HCT116 (cell line): ENCODE data around the gene S100A3. TPM values are rescaled to one million over a fixed set of nuclear protein-coding genes. Genes with fewer than 3 reads are reported as not detected.
"Not testable (repeated sequence)": the region's sequence is repeated elsewhere in the genome, so short reads cannot be mapped to it uniquely, and the experiment has no call there.

Source experiments
- ATAC-seq: fragments of 200-7000 bp; cut with Tn5 transposase; 2 replicates; pipeline ENCODE4 v1.9.1; 2020; ENCODE audit warnings: mild to moderate bottlenecking, moderate library complexity
- BruUV-seq: library from RNA; stranded (reverse); fragments of 400-500 nt; replicated peaks from 2 replicates; lab custom pipeline; 2021; lab: Mats Ljungman, UMichigan
- CTCF ChIA-PET: fragments of 300-600 bp; sonication (Branson Sonifier 250); formaldehyde crosslinking; loops from one replicate; lab custom pipeline; 2021; ENCODE audit warnings: antibody characterized with exemption; lab: Charles Lee
- POLR2A ChIA-PET: fragments of 300-600, 350-600 bp; sonication (Branson Sonifier 250); formaldehyde crosslinking; loops from one replicate; lab custom pipeline; 2021; ENCODE audit warnings: antibody characterized with exemption; lab: Charles Lee
- RAD21 ChIA-PET, 2 experiments: fragments of 300-600 bp; sonication (Branson Sonifier 250); formaldehyde crosslinking; loops; one replicate each; lab custom pipeline; 2023; ENCODE audit warnings: low total read pairs in 2 of 2; ENCODE audit not compliant: uncharacterized antibody in 2 of 2, unreplicated experiment in 2 of 2, low non-redundant PET in 1 of 2; lab: Charles Lee
- DNase-seq: peaks from one replicate; pipeline ENCODE4 v3.0.0-alpha.2; 2010; ENCODE audit warnings: low read depth, low spot score
- H2AFZ ChIP-seq: fragments of 200-600 bp; shearing (Covaris generic), sonication (generic); 2 replicates; pipeline ENCODE4 v1.6.1; 2017; ENCODE audit warnings: low read depth, mixed run types, mixed read lengths, antibody characterized with exemption, low read length; ENCODE audit not compliant: poor library complexity, severe bottlenecking
- H3K27ac ChIP-seq: 2 replicates; pipeline ENCODE4 v1.5.1; 2012; ENCODE audit warnings: low read depth, low read length
- H3K27me3 ChIP-seq: fragments of 200-600 bp; sonication (generic); 2 replicates; pipeline ENCODE4 v1.6.1; 2016; ENCODE audit warnings: mixed run types, low read length, mixed read lengths; ENCODE audit not compliant: insufficient read depth
- H3K36me3 ChIP-seq, 2 experiments: fragments of 200-500 bp in 1 of 2; fragments of 200-600 bp in 1 of 2; sonication (Bioruptor generic) in 1 of 2; sonication (generic) in 1 of 2; 2 replicates each; pipeline versions ENCODE4 v1.5.1 to v1.6.1; 2014 to 2016; ENCODE audit warnings: low read length in 2 of 2, inconsistent platforms in 1 of 2, mixed read lengths in 1 of 2, mixed run types in 1 of 2; ENCODE audit not compliant: insufficient read depth in 2 of 2, control insufficient read depth in 1 of 2
- H3K4me1 ChIP-seq, 2 experiments: fragments of 200-600 bp in 1 of 2; sonication (generic) in 1 of 2; 2 replicates each; pipeline versions ENCODE4 v1.5.1 to v1.6.1; 2012 to 2017; ENCODE audit warnings: low read length in 2 of 2, inconsistent platforms in 1 of 2, mild to moderate bottlenecking in 1 of 2, mixed read lengths in 1 of 2, mixed run types in 1 of 2, moderate library complexity in 1 of 2; ENCODE audit not compliant: insufficient read depth in 2 of 2, control insufficient read depth in 1 of 2
- H3K4me2 ChIP-seq: fragments of 200-600 bp; sonication (generic); 2 replicates; pipeline ENCODE4 v1.6.1; 2017; ENCODE audit warnings: mixed run types, low read length, mixed read lengths
- H3K4me3 ChIP-seq, 2 experiments: fragments of 200-600 bp in 1 of 2; sonication (generic) in 1 of 2; replicated peaks in 1 of 2; 2 replicates each; pipeline ENCODE4 v1.5.1; 2011 to 2016; ENCODE audit warnings: low read length in 2 of 2, control low read depth in 1 of 2, low read depth in 1 of 2, mild to moderate bottlenecking in 1 of 2, mixed read lengths in 1 of 2, mixed run types in 1 of 2
- H3K79me2 ChIP-seq: fragments of 200-600 bp; sonication (generic); 2 replicates; pipeline ENCODE4 v1.6.1; 2017; ENCODE audit warnings: mild to moderate bottlenecking, mixed run types, low read length, moderate library complexity, mixed read lengths; ENCODE audit not compliant: insufficient read depth
- H3K9ac ChIP-seq: fragments of 200-600 bp; sonication (generic); 2 replicates; pipeline ENCODE4 v1.6.1; 2016; ENCODE audit warnings: low read length, mixed read lengths
- H3K9me2 ChIP-seq: fragments of 200-600 bp; sonication (generic), shearing (Covaris generic); 2 replicates; pipeline ENCODE4 v1.6.1; 2017; ENCODE audit warnings: mixed run types, mild to moderate bottlenecking, moderate library complexity; ENCODE audit not compliant: insufficient read depth
- H3K9me3 ChIP-seq, 2 experiments: fragments of 200-500 bp in 1 of 2; fragments of 200-600 bp in 1 of 2; sonication (Bioruptor generic) in 1 of 2; sonication (generic) in 1 of 2; 2 replicates each; pipeline ENCODE4 v1.6.1; 2014 to 2017; ENCODE audit warnings: low read length in 2 of 2, mixed read lengths in 2 of 2, inconsistent platforms in 1 of 2, low read depth in 1 of 2, mild to moderate bottlenecking in 1 of 2, mixed run types in 1 of 2, moderate library complexity in 1 of 2; ENCODE audit not compliant: control insufficient read depth in 1 of 2, insufficient read depth in 1 of 2
- H4K20me1 ChIP-seq: fragments of 200-600 bp; sonication (generic), shearing (Covaris generic); 2 replicates; pipeline ENCODE4 v1.6.1; 2017; ENCODE audit warnings: mixed run types, mild to moderate bottlenecking, moderate library complexity; ENCODE audit not compliant: insufficient read depth
- CEBPB ChIP-seq: IDR thresholded peaks from 2 replicates; pipeline ENCODE4 v1.6.1; 2012; ENCODE audit warnings: low read depth
- ELF1 ChIP-seq: IDR thresholded peaks from 2 replicates; pipeline ENCODE4 v1.6.1; 2012; ENCODE audit warnings: low read depth, borderline replicate concordance
- EZH2 ChIP-seq: fragments of 200-600 bp; sonication (generic); IDR thresholded peaks from 2 replicates; pipeline ENCODE4 v1.6.1; 2017; ENCODE audit warnings: antibody characterized with exemption, mixed run types
- EZH2phosphoT487 ChIP-seq: fragments of 200-600 bp; IDR thresholded peaks from 2 replicates; pipeline ENCODE4 v1.6.1; 2018; ENCODE audit warnings: antibody characterized with exemption, borderline replicate concordance
- FOSL1 ChIP-seq: IDR thresholded peaks from 2 replicates; pipeline ENCODE4 v1.6.1; 2012; ENCODE audit warnings: low read depth
- MAX ChIP-seq: IDR thresholded peaks from 2 replicates; pipeline ENCODE4 v1.6.1; 2012
- POLR2A ChIP-seq: IDR thresholded peaks from 2 replicates; pipeline ENCODE4 v1.7.0; 2011; ENCODE audit warnings: borderline replicate concordance; ENCODE audit not compliant: insufficient read depth, insufficient read length; ENCODE audit errors: extremely low read depth
- POLR2AphosphoS5 ChIP-seq: IDR thresholded peaks from 2 replicates; pipeline ENCODE4 v1.6.1; 2011; ENCODE audit warnings: mild to moderate bottlenecking, low read depth, low read length, moderate library complexity
- REST ChIP-seq: IDR thresholded peaks from 2 replicates; pipeline ENCODE4 v1.6.1; 2012; ENCODE audit warnings: low read depth
- SIN3A ChIP-seq: IDR thresholded peaks from 2 replicates; pipeline ENCODE4 v1.6.1; 2012; ENCODE audit warnings: low read depth
- SP1 ChIP-seq: IDR thresholded peaks from 2 replicates; pipeline ENCODE4 v1.6.1; 2012; ENCODE audit warnings: low read depth
- SRF ChIP-seq: IDR thresholded peaks from 2 replicates; pipeline ENCODE4 v1.6.1; 2012; ENCODE audit warnings: low read depth
- TCF7L2 ChIP-seq: IDR thresholded peaks from 2 replicates; pipeline ENCODE4 v1.7.0; 2011; ENCODE audit warnings: borderline replicate concordance, inconsistent platforms; ENCODE audit not compliant: insufficient read depth, insufficient read length; ENCODE audit errors: extremely low read depth
- YY1 ChIP-seq: IDR thresholded peaks from 2 replicates; pipeline ENCODE4 v1.6.1; 2011; ENCODE audit warnings: low read length, low read depth, moderate library complexity, mild to moderate bottlenecking; ENCODE audit not compliant: insufficient replicate concordance; ENCODE audit errors: extremely low read depth
- ZFX ChIP-seq: fragments of 450-650 bp; IDR thresholded peaks from 2 replicates; pipeline ENCODE4 v1.6.1; 2017
- intact Hi-C: fragments of 100-400 bp; cut with micrococcal nuclease; formaldehyde crosslinking; loops from 2 replicates; pipeline ENCODE4 v1.10.0; 2022
- total RNA-seq: library from RNA; stranded (reverse); gene quantifications from one replicate; pipeline ENCODE4 v1.2.1, GENCODE V29; 2021; ENCODE audit not compliant: unreplicated experiment

Gene S100A3
- total RNA-seq, 1 experiment from 2014 or later, result 4.2 TPM

- H3K9me3 ChIP-seq, result no peaks in the 10 kb centered on the region
- CTCF ChIA-PET, result no interaction called here
- no peak overlapping the region for H3K4me3 ChIP-seq
- no peak overlapping the region for H3K27ac ChIP-seq
- H3K79me2 ChIP-seq, result no peaks in the 10 kb centered on the region
- RAD21 ChIA-PET, result no interaction called here
- no peak overlapping the region for H2AFZ ChIP-seq
- no peak overlapping the region for H3K9ac ChIP-seq
- TF ChIP-seq POLR2A (no peak), POLR2AphosphoS5 (no peak), REST (no peak), ELF1 (no peak), ZFX (no peak), SP1 (no peak), YY1 (no peak), FOSL1 (no peak), MAX (no peak), SIN3A (no peak), CEBPB (no peak), TCF7L2 (no peak), EZH2phosphoT487 (no peak), EZH2 (no peak), SRF (no peak)
- DNase-seq, result no peak
- H3K9me2 ChIP-seq, result no peaks in the 10 kb centered on the region
- no peaks in the 10 kb centered on the region for H3K36me3 ChIP-seq
- ATAC-seq, result no peak
- intact Hi-C loops, result no loop called here
- no TSS peak for BruUV-seq
- no peak overlapping the region for H3K4me2 ChIP-seq
- POLR2A ChIA-PET, result interaction anchor here (0.8 to 1.1 kb wide), 3 partner anchors 11 to 39 kb away, joined by 3 read pairs; partner anchors contain the start of gene S100A13
- no peaks in the 10 kb centered on the region for H4K20me1 ChIP-seq
- H3K4me1 ChIP-seq, result peaks cover 0 to 6% of the 10 kb centered on the region in 2 experiments; a peak in 2 of 4 replicates
- no peaks in the 10 kb centered on the region for H3K27me3 ChIP-seq
Observed at GRCh38 chr1:153588482-153588881, 39.4 kb upstream of the S100A3 start.

DNA sequence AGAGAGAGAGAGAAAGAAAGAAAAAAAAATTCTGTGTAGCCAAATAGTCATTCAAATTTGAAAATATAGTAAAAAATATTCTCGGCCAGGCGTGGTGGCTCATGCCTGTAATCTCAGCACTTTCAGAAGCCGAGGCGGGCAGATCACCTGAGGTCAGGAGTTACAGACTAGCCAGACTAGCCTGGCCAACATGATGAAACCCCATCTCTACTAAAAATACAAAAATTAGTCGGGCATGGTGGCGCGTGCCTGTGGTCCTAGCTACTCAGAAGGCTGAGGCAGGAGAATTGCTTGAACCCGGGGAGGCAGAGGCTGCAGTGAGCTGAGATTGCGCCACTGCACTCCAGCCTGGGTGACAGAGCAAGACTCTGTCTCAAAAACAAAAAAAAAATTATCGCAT, 39.0 kb upstream of the S100A3 start:
- H3K4me2 ChIP-seq, H3K36me3 ChIP-seq, intact Hi-C loops, H2AFZ ChIP-seq, H4K20me1 ChIP-seq, H3K9me3 ChIP-seq, H3K27me3 ChIP-seq, RAD21 ChIA-PET, H3K4me3 ChIP-seq, BruUV-seq, H3K79me2 ChIP-seq, H3K9me2 ChIP-seq, H3K4me1 ChIP-seq, H3K9ac ChIP-seq, H3K27ac ChIP-seq, DNase-seq, ATAC-seq, CTCF ChIA-PET: not testable (repeated sequence)
- POLR2A ChIA-PET, result interaction anchor here (0.8 to 1.1 kb wide), 3 partner anchors 11 to 39 kb away, joined by 3 read pairs; partner anchors contain the start of gene S100A13
